ENCODE data around the gene KCNG2. TPM values are rescaled to one million over a fixed set of nuclear protein-coding genes. Genes with fewer than 3 reads are reported as not detected.

KCNG2 gene
- total and polyA plus RNA-seq, 4 donors, result 0.23 to 1.1 TPM; not detected in 2

GRCh38 chr18:79801217-79801616, 3.5 kb downstream of the KCNG2 start:
- H3K27ac ChIP-seq (ENCODE audit: low read depth in 1 of 2, low read length in 2 of 2), result no peak overlapping the region
- intact Hi-C loops (cut with DNase I), result no loop called here
- no peaks in the 10 kb centered on the region for H3K36me3 ChIP-seq (ENCODE audit: control insufficient read depth in 1 of 2, insufficient read depth in 2 of 2, low read length in 1 of 2)
- no peak overlapping the region for H3K4me3 ChIP-seq (ENCODE audit: low read length in 2 of 2)
- WGBS, 2 donors, result 90 to 91% methylated on average over 13 of the region's 13 CpGs
- peak in 1 of 2 donors; percentile 43 for DNase-seq
- no peak for ATAC-seq (ENCODE audit: low FRiP score)
- H3K9me3 ChIP-seq (ENCODE audit: control insufficient read depth, low read length), result no peaks in the 10 kb centered on the region
- no peaks in the 10 kb centered on the region for H3K4me1 ChIP-seq (ENCODE audit: control insufficient read depth in 1 of 2, insufficient read depth in 2 of 2, low read length in 2 of 2)
- H3K27me3 ChIP-seq (ENCODE audit: control insufficient read depth in 1 of 2, insufficient read depth in 2 of 2, low read length in 1 of 2), result peaks cover 0 to 3% of the 10 kb centered on the region in 2 donors

- 80 to 86% methylated on average over 9 of the region's 9 CpGs for WGBS, 2 donors
- Histone ChIP-seq H3K4me3 (ENCODE audit: low read length in 2 of 2) (no peak overlapping the region), H3K9me3 (ENCODE audit: control insufficient read depth, low read length) (no peaks in the 10 kb centered on the region), H3K27ac (ENCODE audit: low read depth in 1 of 2, low read length in 2 of 2) (no peak overlapping the region), H3K4me1 (ENCODE audit: control insufficient read depth in 1 of 2, insufficient read depth in 2 of 2, low read length in 2 of 2) (no peaks in the 10 kb centered on the region), H3K27me3 (ENCODE audit: control insufficient read depth in 1 of 2, insufficient read depth in 2 of 2, low read length in 1 of 2) (peaks cover 0 to 3% of the 10 kb centered on the region in 2 donors), H3K36me3 (ENCODE audit: control insufficient read depth in 1 of 2, insufficient read depth in 2 of 2, low read length in 1 of 2) (no peaks in the 10 kb centered on the region)
- intact Hi-C loops (cut with DNase I), result no loop called here
- ATAC-seq (ENCODE audit: low FRiP score) (no peak), DNase-seq (peak in 1 of 2 donors; percentile 9)
These were observed 3.9 kb downstream of the KCNG2 start for GRCh38 chr18:79801641-79802040.

GRCh38 chr18:79802298-79802697, 4.6 kb downstream of the KCNG2 start:
- no peaks in the 10 kb centered on the region for H3K4me1 ChIP-seq (ENCODE audit: control insufficient read depth in 1 of 2, insufficient read depth in 2 of 2, low read length in 2 of 2)
- DNase-seq (peak in 1 of 2 donors; percentile 66), ATAC-seq (ENCODE audit: low FRiP score) (no peak)
- WGBS, 2 donors, result 93 to 94% methylated on average over 18 of the region's 18 CpGs
- H3K9me3 ChIP-seq (ENCODE audit: control insufficient read depth, low read length), result no peaks in the 10 kb centered on the region
- no peak overlapping the region for H3K27ac ChIP-seq (ENCODE audit: low read depth in 1 of 2, low read length in 2 of 2)
- H3K36me3 ChIP-seq (ENCODE audit: control insufficient read depth in 1 of 2, insufficient read depth in 2 of 2, low read length in 1 of 2), result no peaks in the 10 kb centered on the region
- peaks cover 0 to 3% of the 10 kb centered on the region in 2 donors for H3K27me3 ChIP-seq (ENCODE audit: control insufficient read depth in 1 of 2, insufficient read depth in 2 of 2, low read length in 1 of 2)
- no peak overlapping the region for H3K4me3 ChIP-seq (ENCODE audit: low read length in 2 of 2)
- intact Hi-C loops (cut with DNase I), result no loop called here

GRCh38 chr18:79803611-79804051, 5.9 kb downstream of the KCNG2 start:
- WGBS, 2 donors, result 89% methylated on average over 13 to 14 of the region's 14 CpGs
- intact Hi-C loops (cut with DNase I), result no loop called here
- Histone ChIP-seq H3K27me3 (ENCODE audit: control insufficient read depth in 1 of 2, insufficient read depth in 2 of 2, low read length in 1 of 2) (no peaks in the 10 kb centered on the region), H3K4me1 (ENCODE audit: control insufficient read depth in 1 of 2, insufficient read depth in 2 of 2, low read length in 2 of 2) (no peaks in the 10 kb centered on the region), H3K36me3 (ENCODE audit: control insufficient read depth in 1 of 2, insufficient read depth in 2 of 2, low read length in 1 of 2) (no peaks in the 10 kb centered on the region), H3K9me3 (ENCODE audit: control insufficient read depth, low read length) (no peaks in the 10 kb centered on the region), H3K4me3 (ENCODE audit: low read length in 2 of 2) (no peak overlapping the region), H3K27ac (ENCODE audit: low read depth in 1 of 2, low read length in 2 of 2) (no peak overlapping the region)
- DNase-seq (peak; percentile 17 to 71), ATAC-seq (ENCODE audit: low FRiP score) (no peak)

GRCh38 chr18:79804130-79804787, 6.5 kb downstream of the KCNG2 start:
- WGBS, 2 donors, result 84 to 88% methylated on average over 15 of the region's 15 CpGs
- no peaks in the 10 kb centered on the region for H3K27me3 ChIP-seq (ENCODE audit: control insufficient read depth in 1 of 2, insufficient read depth in 2 of 2, low read length in 1 of 2)
- DNase-seq, result peak in 1 of 2 donors; percentile 24
- no peaks in the 10 kb centered on the region for H3K9me3 ChIP-seq (ENCODE audit: control insufficient read depth, low read length)
- no peak overlapping the region for H3K27ac ChIP-seq (ENCODE audit: low read depth in 1 of 2, low read length in 2 of 2)
- H3K4me3 ChIP-seq (ENCODE audit: low read length in 2 of 2), result no peak overlapping the region
- intact Hi-C loops (cut with DNase I), result no loop called here
- no peaks in the 10 kb centered on the region for H3K4me1 ChIP-seq (ENCODE audit: control insufficient read depth in 1 of 2, insufficient read depth in 2 of 2, low read length in 2 of 2)
- ATAC-seq (ENCODE audit: low FRiP score), result peak; percentile 46
- H3K36me3 ChIP-seq (ENCODE audit: control insufficient read depth in 1 of 2, insufficient read depth in 2 of 2, low read length in 1 of 2), result no peaks in the 10 kb centered on the region

- Histone ChIP-seq H3K9me3 (ENCODE audit: control insufficient read depth, low read length) (no peaks in the 10 kb centered on the region), H3K27me3 (ENCODE audit: control insufficient read depth in 1 of 2, insufficient read depth in 2 of 2, low read length in 1 of 2) (no peaks in the 10 kb centered on the region), H3K4me1 (ENCODE audit: control insufficient read depth in 1 of 2, insufficient read depth in 2 of 2, low read length in 2 of 2) (no peaks in the 10 kb centered on the region), H3K36me3 (ENCODE audit: control insufficient read depth in 1 of 2, insufficient read depth in 2 of 2, low read length in 1 of 2) (no peaks in the 10 kb centered on the region), H3K4me3 (ENCODE audit: low read length in 2 of 2) (no peak overlapping the region), H3K27ac (ENCODE audit: low read depth in 1 of 2, low read length in 2 of 2) (no peak overlapping the region)
- 82% methylated on average over 18 of the region's 18 CpGs for WGBS, 2 donors
- no peak for ATAC-seq (ENCODE audit: low FRiP score)
- intact Hi-C loops (cut with DNase I), result no loop called here
- peak in 1 of 2 donors; percentile 31 for DNase-seq
These were observed 7.6 kb downstream of the KCNG2 start for GRCh38 chr18:79805211-79805887.

- intact Hi-C loops (cut with DNase I), result no loop called here
- Histone ChIP-seq H3K4me3 (ENCODE audit: low read length in 2 of 2) (no peak overlapping the region), H3K9me3 (ENCODE audit: control insufficient read depth, low read length) (no peaks in the 10 kb centered on the region), H3K36me3 (ENCODE audit: control insufficient read depth in 1 of 2, insufficient read depth in 2 of 2, low read length in 1 of 2) (no peaks in the 10 kb centered on the region), H3K27me3 (ENCODE audit: control insufficient read depth in 1 of 2, insufficient read depth in 2 of 2, low read length in 1 of 2) (no peaks in the 10 kb centered on the region), H3K4me1 (ENCODE audit: control insufficient read depth in 1 of 2, insufficient read depth in 2 of 2, low read length in 2 of 2) (no peaks in the 10 kb centered on the region), H3K27ac (ENCODE audit: low read depth in 1 of 2, low read length in 2 of 2) (no peak overlapping the region)
- no peak for ATAC-seq (ENCODE audit: low FRiP score)
- WGBS, 2 donors, result 86 to 87% methylated on average over 16 of the region's 16 CpGs
- DNase-seq, result peak in 1 of 2 donors; percentile 70
These were observed 8.3 kb downstream of the KCNG2 start for GRCh38 chr18:79805926-79806487.

GRCh38 chr18:79806976-79807841, 9.5 kb downstream of the KCNG2 start:
- no peak for ATAC-seq (ENCODE audit: low FRiP score)
- Histone ChIP-seq H3K27me3 (ENCODE audit: control insufficient read depth in 1 of 2, insufficient read depth in 2 of 2, low read length in 1 of 2) (no peaks in the 10 kb centered on the region), H3K27ac (ENCODE audit: low read depth in 1 of 2, low read length in 2 of 2) (no peak overlapping the region), H3K4me1 (ENCODE audit: control insufficient read depth in 1 of 2, insufficient read depth in 2 of 2, low read length in 2 of 2) (no peaks in the 10 kb centered on the region), H3K9me3 (ENCODE audit: control insufficient read depth, low read length) (no peaks in the 10 kb centered on the region), H3K36me3 (ENCODE audit: control insufficient read depth in 1 of 2, insufficient read depth in 2 of 2, low read length in 1 of 2) (no peaks in the 10 kb centered on the region), H3K4me3 (ENCODE audit: low read length in 2 of 2) (no peak overlapping the region)
- WGBS, 2 donors, result 88 to 93% methylated on average over 42 to 43 of the region's 43 CpGs
- DNase-seq, result peak in 1 of 2 donors; percentile 67
- intact Hi-C loops (cut with DNase I), result no loop called here

Data from aorta (tissue), 5 donors.